OCI-LY1 (cell line): ENCODE results near the gene ALOX15.
"Not testable (repeated sequence)": the region's sequence is repeated elsewhere in the genome, so short reads cannot be mapped to it uniquely, and the experiment has no call there.

Experiments used
- H2AFZ ChIP-seq: fragments of 200-600 bp; sonication (generic), shearing (Covaris generic); 2 replicates; pipeline ENCODE4 v1.6.0; 2014; ENCODE audit warnings: antibody characterized with exemption, mild to moderate bottlenecking, low read length
- H3F3A ChIP-seq: fragments of 200-600 bp; sonication (generic), shearing (Covaris generic); 2 replicates; pipeline ENCODE4 v1.6.0; 2014; ENCODE audit warnings: mild to moderate bottlenecking, antibody characterized with exemption, low read length, moderate library complexity; ENCODE audit not compliant: insufficient read depth
- H3K27ac ChIP-seq: fragments of 200-600 bp; sonication (generic); 2 replicates; pipeline ENCODE4 v1.5.1; 2014; ENCODE audit warnings: low read length, mixed run types, mild to moderate bottlenecking, low read depth; ENCODE audit not compliant: poor library complexity, severe bottlenecking
- H3K27me3 ChIP-seq: fragments of 200-600 bp; sonication (generic); 2 replicates; pipeline ENCODE4 v1.6.0; 2014; ENCODE audit warnings: antibody characterized with exemption, mild to moderate bottlenecking, low read length, moderate library complexity; ENCODE audit not compliant: insufficient read depth
- H3K36me3 ChIP-seq: fragments of 200-600 bp; sonication (generic); 2 replicates; pipeline ENCODE4 v1.6.1; 2014; ENCODE audit warnings: mild to moderate bottlenecking, antibody characterized with exemption, low read length, moderate library complexity, mixed read lengths; ENCODE audit not compliant: insufficient read depth
- H3K4me1 ChIP-seq: fragments of 200-600 bp; sonication (generic); 2 replicates; pipeline ENCODE4 v1.5.1; 2014; ENCODE audit warnings: mild to moderate bottlenecking, low read length, moderate library complexity; ENCODE audit not compliant: insufficient read depth, severe bottlenecking
- H3K4me2 ChIP-seq: fragments of 200-600 bp; sonication (generic), shearing (Covaris generic); 2 replicates; pipeline ENCODE4 v1.6.1; 2014; ENCODE audit warnings: low read length
- H3K4me3 ChIP-seq: fragments of 200-600 bp; sonication (generic); 2 replicates; pipeline ENCODE4 v1.5.1; 2014; ENCODE audit warnings: low read length, low read depth, mild to moderate bottlenecking, mixed read lengths; ENCODE audit not compliant: poor library complexity, severe bottlenecking
- H3K79me2 ChIP-seq: fragments of 200-600 bp; shearing (Covaris generic); 2 replicates; pipeline ENCODE4 v1.6.1; 2016; ENCODE audit warnings: mixed run types, low read length, mixed read lengths; ENCODE audit not compliant: insufficient read depth
- H3K9ac ChIP-seq: fragments of 200-600 bp; sonication (generic), shearing (Covaris generic); 2 replicates; pipeline ENCODE4 v1.6.1; 2014; ENCODE audit warnings: mild to moderate bottlenecking, low read length, mixed read lengths
- H3K9me2 ChIP-seq: fragments of 200-600 bp; sonication (generic), shearing (Covaris generic); 2 replicates; pipeline ENCODE4 v1.6.1; 2014; ENCODE audit warnings: low read depth, mild to moderate bottlenecking, low read length, mixed read lengths
- H3K9me3 ChIP-seq: fragments of 200-600 bp; shearing (Covaris generic); 2 replicates; pipeline ENCODE4 v1.6.1; 2014; ENCODE audit warnings: low read length, mixed read lengths
- H4K20me1 ChIP-seq: fragments of 200-600 bp; sonication (generic), shearing (Covaris generic); 2 replicates; pipeline ENCODE4 v1.6.0; 2016; ENCODE audit warnings: mild to moderate bottlenecking, low read length; ENCODE audit not compliant: insufficient read depth
- CTCF ChIP-seq: fragments of 200-600 bp; sonication (generic), shearing (Covaris generic); IDR thresholded peaks from 2 replicates; pipeline ENCODE4 v1.5.1; 2017; ENCODE audit warnings: mild to moderate bottlenecking, antibody characterized with exemption, low read length, moderate library complexity, mixed read lengths
- EZH2 ChIP-seq: fragments of 200-600 bp; sonication (generic), shearing (Covaris generic); IDR thresholded peaks from 2 replicates; pipeline ENCODE4 v1.8.0; 2017; ENCODE audit warnings: borderline replicate concordance, mixed run types, mild to moderate bottlenecking, antibody characterized with exemption, low read length, moderate library complexity, mixed read lengths

Gene ALOX15

GRCh38 chr17:4591529-4591928 is 49.9 kb downstream of the ALOX15 start:
- Histone ChIP-seq H3F3A (no peaks in the 10 kb centered on the region), H3K27ac (no peak overlapping the region), H3K4me2 (no peak overlapping the region), H3K4me1 (no peaks in the 10 kb centered on the region), H3K36me3 (no peaks in the 10 kb centered on the region), H3K79me2 (no peaks in the 10 kb centered on the region), H3K9ac (no peak overlapping the region), H3K4me3 (no peak overlapping the region), H4K20me1 (no peaks in the 10 kb centered on the region), H3K9me2 (no peaks in the 10 kb centered on the region), H3K27me3 (peaks cover 20% of the 10 kb centered on the region; the same call in 1 of the 2 replicates), H3K9me3 (no peaks in the 10 kb centered on the region), H2AFZ (no peak overlapping the region)
- TF ChIP-seq CTCF (no peak), EZH2 (no peak)

- H3K4me1 ChIP-seq: no peaks in the 10 kb centered on the region
- no peak overlapping the region for H2AFZ ChIP-seq
- no peaks in the 10 kb centered on the region for H3K9me3 ChIP-seq
- H4K20me1 ChIP-seq: no peaks in the 10 kb centered on the region
- no peaks in the 10 kb centered on the region for H3K9me2 ChIP-seq
- H3K27ac ChIP-seq: no peak overlapping the region
- peaks cover 20% of the 10 kb centered on the region; the same call in 1 of the 2 replicates for H3K27me3 ChIP-seq
- H3K79me2 ChIP-seq: no peaks in the 10 kb centered on the region
- no peak overlapping the region for H3K4me3 ChIP-seq
- no peak overlapping the region for H3K4me2 ChIP-seq
- no peaks in the 10 kb centered on the region for H3F3A ChIP-seq
- H3K36me3 ChIP-seq: no peaks in the 10 kb centered on the region
- TF ChIP-seq CTCF: no peak
- no peak for TF ChIP-seq EZH2
- no peak overlapping the region for H3K9ac ChIP-seq
These were observed 50.5 kb downstream of the ALOX15 start for GRCh38 chr17:4590981-4591453.

- peaks cover 20% of the 10 kb centered on the region; the same call in 1 of the 2 replicates for H3K27me3 ChIP-seq
These were observed 51.4 kb downstream of the ALOX15 start for GRCh38 chr17:4590042-4590441.

GRCh38 chr17:4588898-4589625 is 52.4 kb downstream of the ALOX15 start:
- no peaks in the 10 kb centered on the region for H3K36me3 ChIP-seq
- H3K27ac ChIP-seq: no peak overlapping the region
- no peak overlapping the region for H3K9ac ChIP-seq
- no peak overlapping the region for H2AFZ ChIP-seq
- TF ChIP-seq CTCF (no peak), EZH2 (no peak)
- H3F3A ChIP-seq: no peaks in the 10 kb centered on the region
- H3K9me3 ChIP-seq: no peaks in the 10 kb centered on the region
- H3K4me3 ChIP-seq: no peak overlapping the region
- H3K27me3 ChIP-seq: peaks cover 20% of the 10 kb centered on the region; the same call in 1 of the 2 replicates
- H3K4me2 ChIP-seq: no peak overlapping the region
- no peaks in the 10 kb centered on the region for H4K20me1 ChIP-seq
- H3K79me2 ChIP-seq: no peaks in the 10 kb centered on the region
- H3K9me2 ChIP-seq: no peaks in the 10 kb centered on the region
- no peaks in the 10 kb centered on the region for H3K4me1 ChIP-seq

More at GRCh38 chr17:4590042-4590441, 51.4 kb downstream of the ALOX15 start:
- not testable (repeated sequence) for H3K9ac ChIP-seq, H4K20me1 ChIP-seq, H3K9me3 ChIP-seq, H3F3A ChIP-seq, H3K9me2 ChIP-seq, H3K4me3 ChIP-seq, H3K27ac ChIP-seq, H2AFZ ChIP-seq, H3K36me3 ChIP-seq, H3K4me2 ChIP-seq, H3K79me2 ChIP-seq, H3K4me1 ChIP-seq
